Activated T-helper 1 cell treated with Interleukin-2 at 50 U/mL for 16 hours (primary cell): ENCODE results near the gene HYAL3.
A peak's percentile ranks its signal among the peaks of the same experiment; 100 is the strongest.

Source experiments
- DNase-seq: peaks from one replicate; pipeline ENCODE4 v3.0.0-alpha.2; 2020; ENCODE audit warnings: low read depth

Gene HYAL3

DNA sequence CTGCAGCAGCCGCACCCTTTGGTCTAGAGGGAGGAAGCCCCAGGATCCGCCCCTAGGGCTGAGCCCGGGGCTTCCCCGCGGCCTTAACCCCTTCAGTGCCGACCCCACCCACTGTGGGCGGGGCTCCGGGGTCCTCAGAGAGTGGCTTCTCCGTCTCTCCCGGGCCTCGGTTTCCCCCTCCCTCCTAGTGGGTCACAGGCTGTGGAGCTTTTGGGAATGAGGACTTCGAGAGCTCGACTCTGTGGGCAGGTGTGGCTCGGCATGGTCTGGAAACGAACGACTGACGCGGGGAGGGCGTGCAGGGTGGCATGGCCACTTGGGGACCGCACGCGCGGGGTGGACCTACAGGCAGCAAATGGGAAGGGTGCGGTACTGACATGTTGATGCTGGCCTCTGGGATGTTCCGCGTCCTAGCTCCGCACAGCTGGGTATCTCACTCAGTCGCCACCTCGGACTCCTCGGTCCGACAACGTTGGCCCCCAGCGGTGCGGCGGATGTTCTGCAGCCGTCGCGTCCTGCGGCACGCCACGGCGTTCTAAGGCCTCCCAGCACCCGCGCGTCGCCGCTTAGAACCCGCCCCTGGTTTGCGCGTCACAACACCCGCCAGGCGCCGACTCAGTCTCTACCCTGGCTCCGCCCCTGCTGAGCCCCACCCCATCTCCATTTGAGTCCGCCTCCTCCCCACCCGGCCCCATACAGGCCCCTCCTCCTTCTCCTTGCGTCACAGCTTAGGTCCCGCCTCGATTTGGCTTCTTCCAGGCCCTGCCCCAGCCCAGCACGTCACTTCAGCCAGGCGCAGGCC lies at the start of gene HYAL3, which contains the start of gene NAA80:
Gene HYAL3, minus strand, starts transcription at position 570 of the 802 bp plus-strand sequence. CDS start 3,803 bp downstream, outside the sequence.
Gene NAA80, minus strand, starts transcription at position 570 of the 802 bp plus-strand sequence. CDS start 1,942 bp downstream, outside the sequence.
- DNase-seq = peak; percentile 98

DNA sequence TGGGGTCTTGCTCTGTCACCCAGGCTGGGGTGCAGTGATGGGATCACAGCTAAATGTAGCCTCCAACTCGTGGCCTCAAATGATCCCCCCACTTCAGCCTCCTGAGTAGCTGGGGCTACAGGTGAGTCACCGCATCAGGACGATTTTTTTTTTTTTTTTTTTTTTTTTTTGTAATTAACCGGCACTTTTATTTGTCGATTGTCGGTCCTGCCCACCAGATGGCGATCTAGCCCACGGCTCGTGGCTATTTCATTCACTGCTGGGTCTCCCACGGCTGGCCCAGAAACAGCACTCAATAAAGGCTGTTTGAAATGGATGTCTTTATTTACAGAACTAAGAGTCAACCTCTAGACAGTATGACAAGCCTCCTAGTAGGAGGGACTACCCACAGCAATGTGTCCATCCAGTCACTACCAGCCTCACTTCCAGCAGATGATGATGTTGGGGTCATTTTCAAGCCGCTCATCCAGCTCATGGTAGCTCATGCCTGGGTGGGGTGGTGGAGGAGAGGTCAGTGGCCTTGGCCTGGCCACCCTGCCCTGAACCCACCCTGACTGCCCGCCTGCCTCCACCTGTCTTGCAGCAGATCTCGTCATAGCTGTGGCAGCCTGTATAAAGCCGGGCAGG lies 48.1 kb upstream of the HYAL3 start:
- peak; percentile 70 for DNase-seq

- DNase-seq = peak; percentile 65
These were observed 46.5 kb upstream of the HYAL3 start, which contains the start of gene ZMYND10 for GRCh38 chr3:50345586-50346234. ZMYND10 (minus strand) TSS chr3:50345732; CDS start chr3:50345579, 153 bp downstream.

DNA sequence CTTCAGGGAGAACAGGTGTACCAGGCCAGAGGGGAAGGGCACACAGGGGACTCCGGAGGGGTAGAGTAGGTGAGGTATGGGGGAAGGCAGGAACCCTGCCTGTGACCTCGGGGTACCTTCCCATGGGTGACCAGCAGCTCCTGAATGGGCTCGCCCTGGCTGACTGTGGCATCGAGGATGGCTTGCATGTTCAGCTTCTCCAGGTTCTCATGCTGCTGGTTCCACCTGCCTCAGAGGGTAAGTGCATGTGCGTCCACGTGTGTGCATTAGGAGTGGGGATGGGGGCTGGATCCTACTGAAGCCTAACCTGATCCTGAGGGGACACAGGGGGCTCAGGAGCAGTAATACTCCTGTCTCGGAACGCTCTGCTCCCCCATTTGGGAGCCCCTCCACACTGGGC lies 45.8 kb upstream of the HYAL3 start:
- no peak for DNase-seq

GRCh38 chr3:50342813-50343633 lies 43.8 kb upstream of the HYAL3 start:
- no peak for DNase-seq

- DNase-seq = no peak
These were observed 42.9 kb upstream of the HYAL3 start for GRCh38 chr3:50341996-50342650.

GRCh38 chr3:50341537-50341936 lies 42.3 kb upstream of the HYAL3 start:
- no peak for DNase-seq

DNA sequence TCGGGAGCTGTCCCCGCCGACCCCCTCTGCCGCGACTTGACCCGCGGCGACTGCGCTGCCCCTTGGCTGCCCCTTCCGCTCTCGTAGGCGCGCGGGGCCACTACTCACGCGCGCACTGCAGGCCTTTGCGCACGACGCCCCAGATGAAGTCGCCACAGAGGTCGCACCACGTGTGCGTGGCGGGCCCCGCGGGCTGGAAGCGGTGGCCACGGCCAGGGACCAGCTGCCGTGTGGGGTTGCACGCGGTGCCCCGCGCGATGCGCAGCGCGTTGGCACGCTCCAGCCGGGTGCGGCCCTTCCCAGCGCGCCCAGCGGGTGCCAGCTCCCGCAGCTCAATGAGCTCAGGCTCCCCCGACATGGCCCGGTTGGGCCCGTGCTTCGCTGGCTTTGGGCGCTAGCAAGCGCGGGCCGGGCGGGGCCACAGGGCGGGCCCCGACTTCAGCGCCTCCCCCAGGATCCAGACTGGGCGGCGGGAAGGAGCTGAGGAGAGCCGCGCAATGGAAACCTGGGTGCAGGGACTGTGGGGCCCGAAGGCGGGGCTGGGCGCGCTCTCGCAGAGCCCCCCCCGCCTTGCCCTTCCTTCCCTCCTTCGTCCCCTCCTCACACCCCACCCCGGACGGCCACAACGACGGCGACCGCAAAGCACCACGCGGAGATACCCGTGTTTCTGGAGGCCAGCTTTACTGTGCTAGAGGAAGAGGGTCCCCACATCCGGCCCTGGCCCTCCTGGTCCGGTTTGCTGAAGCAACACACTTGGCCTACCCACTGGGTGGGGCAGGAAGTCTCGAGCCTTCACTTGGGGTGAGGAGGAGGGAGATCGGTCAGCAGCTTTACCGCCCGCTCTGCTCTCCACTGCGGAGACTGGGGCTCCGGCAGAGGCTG lies 41.5 kb upstream of the HYAL3 start, which contains the start of gene RASSF1:
Gene RASSF1, minus strand, starts transcription at position 389 of the 882 bp plus-strand sequence. Its CDS starts 31 bp downstream, at position 358.
- peak; percentile 49 for DNase-seq

DNA sequence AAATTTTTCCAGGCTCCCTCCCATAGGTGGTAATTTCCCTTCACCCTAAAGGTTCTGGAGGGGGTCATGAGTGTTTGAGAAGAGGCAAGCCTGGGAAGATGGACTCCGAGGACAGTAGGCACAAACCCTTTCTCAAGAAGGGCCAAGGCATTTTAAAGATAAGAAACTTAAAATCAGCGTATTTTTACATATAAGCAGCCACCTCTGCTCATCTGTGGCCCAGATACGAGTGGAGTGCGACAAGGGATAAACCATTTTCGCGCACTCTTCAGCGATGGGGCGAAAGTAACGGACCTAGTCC lies 40.9 kb upstream of the HYAL3 start:
- no peak for DNase-seq

DNA sequence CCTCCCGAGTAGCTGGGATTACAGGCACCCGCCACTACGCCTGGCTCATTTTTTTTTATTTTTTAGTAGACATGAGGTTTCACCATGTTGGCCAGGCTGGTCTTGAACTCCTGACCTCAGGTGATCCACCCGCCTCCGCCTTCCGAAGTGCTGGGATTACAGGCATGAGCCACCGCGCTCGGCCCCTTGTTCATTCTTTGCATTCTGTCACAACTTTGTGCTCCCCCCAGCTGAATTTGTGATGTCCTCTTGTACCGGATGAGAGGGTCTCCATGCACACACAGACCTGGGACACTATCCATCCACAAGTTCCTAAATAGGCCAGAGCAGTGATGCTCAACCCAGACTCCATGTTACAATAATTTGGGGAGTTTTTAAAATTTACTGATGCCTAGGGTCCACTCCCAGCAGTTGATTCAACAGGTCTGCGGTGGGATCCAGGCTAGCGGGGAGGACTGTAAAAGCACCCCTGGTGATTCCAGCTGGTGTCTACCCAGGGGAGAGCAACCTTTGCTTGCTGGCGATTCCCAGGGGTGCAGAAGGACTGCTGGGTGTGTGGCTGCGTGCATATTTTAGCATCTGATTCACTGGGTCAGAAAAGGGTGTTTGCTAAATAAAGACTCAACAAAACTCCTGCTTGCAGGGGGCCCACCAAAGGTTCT lies 40.4 kb upstream of the HYAL3 start:
- no peak for DNase-seq

DNA sequence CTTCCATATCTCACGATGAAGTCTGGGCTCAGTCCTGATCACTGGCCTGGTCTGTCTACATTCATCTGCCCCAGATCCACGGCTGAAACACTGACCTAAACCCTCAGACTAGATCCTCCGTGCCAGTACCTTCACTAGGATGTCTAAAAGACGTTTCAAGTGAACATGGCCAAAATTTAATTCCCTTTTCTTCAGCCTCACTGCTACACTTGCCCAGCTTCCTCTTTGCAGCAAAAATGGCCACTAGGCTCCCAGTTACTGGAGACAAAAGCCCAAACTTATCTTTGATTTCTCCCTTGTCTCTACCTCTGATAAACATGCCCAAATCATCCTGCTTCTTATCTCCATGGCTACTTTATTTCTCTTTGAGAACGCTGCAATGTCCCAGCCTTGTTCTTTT lies 39.8 kb upstream of the HYAL3 start:
- DNase-seq = no peak

DNA sequence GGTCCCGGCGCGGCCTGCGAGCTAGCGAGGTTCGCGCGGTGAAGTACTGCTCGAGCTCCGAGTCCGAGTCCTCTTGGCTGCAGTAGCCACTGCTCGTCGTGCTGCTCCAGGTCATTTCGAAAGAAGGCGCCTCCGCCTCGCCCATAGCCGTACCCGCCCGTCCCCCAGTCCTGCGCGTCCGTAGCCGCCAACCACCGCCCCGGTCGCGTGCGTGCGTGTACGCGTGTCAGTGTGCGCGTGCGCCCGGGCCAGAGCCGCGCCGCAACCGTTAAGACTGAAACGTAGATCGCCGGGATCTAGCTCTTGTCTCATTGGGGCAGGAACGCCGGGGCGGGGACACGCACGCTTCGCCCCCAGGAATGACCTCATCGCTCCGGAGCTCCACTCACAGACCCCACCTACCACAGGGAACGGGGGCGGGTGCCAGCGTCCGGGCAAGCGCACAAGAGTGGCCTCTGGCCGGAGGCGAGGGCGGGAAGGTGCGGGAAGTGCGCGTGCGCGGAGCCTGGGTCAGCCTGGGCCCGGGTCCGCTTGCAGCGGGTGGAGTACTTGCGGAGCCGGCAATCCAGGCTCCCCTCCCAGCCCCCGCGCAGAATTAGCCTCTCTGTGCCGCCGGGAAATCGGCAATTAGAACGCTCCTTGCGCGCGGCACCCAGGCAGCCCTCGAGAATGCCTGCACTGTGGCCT lies 38.1 kb upstream of the HYAL3 start:
- DNase-seq = peak; percentile 91

DNA sequence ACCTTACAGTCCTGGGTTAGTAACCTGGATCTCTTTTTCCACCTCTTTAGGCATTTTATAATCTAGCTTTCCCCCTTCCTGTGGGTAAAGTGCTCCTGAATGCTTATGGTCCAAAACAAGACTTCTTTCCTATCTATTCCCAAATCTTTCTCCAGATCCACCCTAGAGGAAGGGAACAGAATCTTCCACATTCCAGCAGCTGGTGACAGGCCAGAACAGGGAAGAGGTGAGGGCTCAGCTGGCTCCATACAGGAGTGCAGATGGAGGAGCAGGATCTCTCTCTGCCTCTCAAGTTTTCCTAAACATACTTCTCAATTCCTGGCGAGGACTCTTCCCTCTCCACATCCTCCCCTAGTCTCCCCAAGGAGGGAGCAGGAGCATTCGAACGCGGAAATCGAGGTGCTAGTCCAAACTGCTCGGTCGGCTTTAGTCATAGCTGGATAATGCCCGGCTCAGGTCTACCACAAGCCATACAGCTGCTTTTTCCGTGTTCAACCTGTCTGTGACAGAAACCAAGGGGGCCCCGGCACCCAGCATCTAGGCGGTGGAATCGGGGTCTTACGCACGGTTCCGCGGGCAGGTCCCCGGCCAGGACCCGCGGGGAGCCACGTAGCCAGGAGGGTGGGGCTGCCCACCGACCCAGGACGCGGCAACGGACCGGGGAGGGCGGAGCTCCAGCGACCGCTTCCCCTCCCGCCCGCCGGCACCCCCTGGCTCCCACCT lies 37.4 kb upstream of the HYAL3 start:
- DNase-seq = no peak

DNA sequence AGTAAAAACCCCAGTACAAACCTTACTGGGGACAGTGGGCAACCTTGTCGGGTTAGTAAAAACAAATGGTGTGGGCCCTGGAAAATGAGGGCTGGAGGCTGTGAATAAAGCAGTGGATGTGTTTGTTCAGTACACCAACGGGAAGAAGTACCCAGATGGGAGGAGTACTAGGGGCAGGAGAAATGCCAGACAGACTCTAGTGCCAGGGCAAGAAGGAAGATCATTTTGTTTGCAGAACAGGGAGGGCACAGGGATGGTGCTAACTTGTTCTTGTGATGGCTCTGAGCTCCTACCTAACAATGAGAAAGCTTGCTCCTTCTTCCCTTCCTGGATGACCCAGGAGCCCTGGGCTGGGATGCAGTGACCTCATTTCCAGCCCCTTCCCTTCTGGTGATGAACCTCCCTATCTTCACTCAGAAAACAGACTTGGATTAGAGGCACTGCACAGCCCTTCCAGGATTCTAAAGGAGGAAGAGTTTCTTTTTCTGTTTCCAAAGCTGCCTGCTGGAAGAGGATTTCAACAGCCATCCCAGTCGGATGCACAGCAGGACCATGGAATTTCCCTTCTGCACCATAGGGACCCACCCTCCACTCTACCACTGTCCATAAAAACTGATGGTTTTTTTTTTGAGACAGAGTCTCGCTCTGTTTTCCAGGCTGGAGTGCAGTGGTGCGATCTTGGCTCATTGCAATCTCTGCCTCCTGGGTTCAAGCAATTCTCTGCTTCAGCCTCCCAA lies 35.3 kb upstream of the HYAL3 start:
- DNase-seq = no peak

- DNase-seq = no peak
These were observed 34.6 kb upstream of the HYAL3 start for GRCh38 chr3:50333744-50334328.

DNA sequence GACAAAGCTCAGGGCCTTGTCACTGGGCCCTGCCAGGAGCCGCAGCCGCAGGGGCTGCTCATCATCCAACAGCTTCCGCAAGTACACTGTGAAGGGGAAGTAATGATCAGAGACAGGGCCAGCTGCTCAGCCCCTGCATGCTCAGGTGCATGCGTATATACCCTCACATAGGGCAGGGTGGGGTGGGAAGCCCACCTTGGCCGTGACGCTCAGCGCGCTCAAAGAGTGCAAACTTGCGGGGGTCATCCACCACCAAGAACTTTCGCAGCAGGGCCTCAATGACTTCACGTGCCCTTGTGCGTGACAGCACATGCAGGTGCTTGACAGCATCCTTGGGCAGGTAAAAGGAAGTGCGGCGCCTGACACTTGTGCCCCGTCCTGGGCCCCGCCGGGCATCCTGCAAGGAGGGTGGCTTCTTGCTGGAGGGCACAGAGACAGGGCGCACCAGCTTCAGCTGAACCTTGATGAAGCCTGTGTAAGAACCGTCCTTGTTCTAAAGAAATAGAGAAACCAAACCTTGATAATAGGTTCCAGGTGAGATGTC lies 32.2 kb upstream of the HYAL3 start:
- no peak for DNase-seq

DNA sequence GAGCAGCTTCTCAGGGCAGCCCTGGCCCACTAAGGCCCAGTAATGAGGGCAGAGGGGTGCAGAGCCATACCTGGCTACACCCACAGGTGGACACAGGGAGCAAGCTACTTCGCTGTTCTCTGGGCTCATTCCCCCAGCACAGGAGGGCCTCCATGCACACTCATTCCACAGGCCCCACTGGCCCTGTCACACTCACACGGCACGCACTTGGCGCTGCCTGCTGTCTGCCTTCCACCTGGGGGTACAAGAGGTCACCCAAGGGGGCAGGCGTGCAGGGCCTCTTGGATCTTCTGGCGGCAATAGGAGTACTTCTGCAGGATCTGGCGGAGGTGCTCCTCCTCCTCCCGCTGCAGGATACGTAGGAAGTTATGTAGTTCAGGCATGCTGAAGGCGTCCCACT lies 31.1 kb upstream of the HYAL3 start:
- no peak for DNase-seq
